Activated gamma-delta T cell (primary cell): ENCODE results near the gene IFI6.

ENCODE experiments used
- DNase-seq: peaks from one replicate; lab custom pipeline; 2025; lab: John Stamatoyannopoulos, UW

IFI6 gene

DNA sequence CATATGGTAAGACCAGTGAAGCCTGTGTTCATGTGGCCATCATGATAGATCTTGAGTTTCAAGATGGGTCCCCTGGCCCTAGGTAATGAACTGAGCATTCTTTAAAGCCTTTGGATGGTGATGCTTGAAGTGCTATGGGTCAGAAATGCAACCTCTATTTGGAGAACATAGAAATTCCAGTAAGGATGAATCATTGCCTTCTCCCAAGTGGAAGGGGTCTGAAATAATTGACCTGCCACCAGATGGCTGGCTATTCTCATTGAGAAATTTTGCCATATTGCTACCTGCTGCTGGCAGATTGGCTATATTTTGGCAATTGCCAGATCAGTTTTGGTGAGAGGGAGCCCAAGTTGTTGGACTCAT is 739 bp upstream of the IFI6 start:
- DNase-seq: no peak

DNA sequence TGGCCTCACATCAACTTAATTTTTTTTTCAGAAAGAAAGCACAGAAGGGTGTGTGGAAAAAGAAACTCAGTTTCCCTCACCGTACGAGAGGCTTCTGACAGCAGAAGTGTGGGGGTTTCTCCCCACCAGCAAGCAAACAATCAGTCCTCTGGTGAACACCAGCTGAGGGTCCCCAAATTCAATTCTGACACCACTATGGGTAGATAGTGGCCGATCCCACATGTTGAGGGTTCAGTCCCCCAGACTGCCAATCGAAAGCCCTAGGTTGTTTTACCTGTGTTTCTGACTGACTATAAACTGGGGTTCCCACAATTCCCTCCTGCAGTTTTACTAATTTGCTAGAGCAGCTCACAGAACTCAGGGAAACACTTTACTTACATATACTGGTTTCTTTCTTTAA is 2.1 kb downstream of the IFI6 start:
- no peak for DNase-seq

DNA sequence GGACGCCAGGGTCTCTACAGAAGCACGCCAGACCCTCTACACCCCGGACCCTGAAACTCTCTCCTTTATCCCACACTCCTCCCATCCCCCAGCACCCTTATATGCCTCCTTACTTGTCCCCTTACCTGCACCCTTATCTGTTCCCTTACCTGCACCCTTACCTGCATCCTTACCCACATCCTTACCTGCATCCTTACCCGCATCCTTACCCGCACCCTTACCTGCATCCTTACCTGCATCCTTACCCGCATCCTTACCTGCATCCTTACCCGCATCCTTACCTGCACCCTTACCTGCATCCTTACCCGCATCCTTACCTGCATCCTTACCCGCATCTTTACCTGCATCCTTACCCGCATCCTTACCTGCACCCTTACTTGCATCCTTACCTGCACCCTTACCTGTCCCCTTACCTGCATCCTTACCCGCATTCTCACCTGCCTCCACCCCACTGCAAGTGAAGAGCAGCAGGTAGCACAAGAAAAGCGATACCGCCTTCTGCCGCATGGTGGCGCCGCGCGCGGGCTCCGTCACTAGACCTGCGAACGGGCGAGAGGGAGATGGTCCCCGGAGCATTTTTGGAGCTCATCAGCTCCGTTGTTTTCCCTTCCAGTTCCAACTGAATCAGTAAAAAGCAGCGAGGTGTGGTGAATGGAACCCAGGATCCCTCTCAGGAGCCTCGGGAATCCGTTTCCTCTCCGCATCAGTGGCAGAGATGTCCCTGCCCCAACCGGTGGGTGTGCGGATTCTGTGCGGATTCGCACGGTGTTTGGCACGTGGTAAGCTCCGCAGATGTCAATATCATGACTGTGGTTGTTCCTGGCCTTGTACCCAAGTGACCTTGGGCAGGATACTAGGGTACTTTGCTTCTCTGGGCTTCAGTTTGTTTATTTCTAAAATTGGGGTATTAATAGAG is 2.9 kb downstream of the IFI6 start:
- DNase-seq: peak; percentile 62

DNA sequence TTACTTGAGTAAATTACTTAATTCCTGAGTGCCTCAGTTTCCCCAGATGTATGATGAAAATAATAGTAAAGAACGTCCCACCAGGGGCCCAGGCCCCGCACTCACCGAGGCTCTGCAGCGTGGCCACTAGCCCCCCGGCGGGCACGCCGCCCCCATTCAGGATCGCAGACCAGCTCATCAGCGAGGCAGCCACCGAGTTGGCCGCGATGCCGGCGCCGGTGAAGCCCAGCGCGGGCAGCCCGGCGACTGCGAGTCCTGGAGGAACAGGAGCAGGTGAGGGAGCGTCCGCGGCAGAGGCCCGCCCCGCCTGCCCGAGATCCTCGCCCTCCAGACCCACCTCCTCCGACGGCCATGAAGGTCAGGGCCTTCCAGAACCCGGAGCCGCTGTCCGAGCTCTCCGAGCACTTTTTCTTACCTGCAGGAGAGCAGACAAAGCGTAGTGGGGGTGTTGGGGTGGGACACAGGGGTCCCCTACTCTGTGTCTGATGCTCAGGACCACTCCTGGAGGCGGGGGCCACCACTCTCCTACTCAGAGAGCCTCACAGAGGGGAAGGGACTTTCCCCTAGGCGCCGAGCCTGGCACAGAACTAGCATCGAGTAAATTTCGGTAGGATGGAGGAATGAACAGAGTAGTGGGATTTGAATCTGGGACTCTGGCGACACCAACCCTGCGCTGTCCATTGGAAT is 3.7 kb downstream of the IFI6 start:
- DNase-seq: no peak

DNA sequence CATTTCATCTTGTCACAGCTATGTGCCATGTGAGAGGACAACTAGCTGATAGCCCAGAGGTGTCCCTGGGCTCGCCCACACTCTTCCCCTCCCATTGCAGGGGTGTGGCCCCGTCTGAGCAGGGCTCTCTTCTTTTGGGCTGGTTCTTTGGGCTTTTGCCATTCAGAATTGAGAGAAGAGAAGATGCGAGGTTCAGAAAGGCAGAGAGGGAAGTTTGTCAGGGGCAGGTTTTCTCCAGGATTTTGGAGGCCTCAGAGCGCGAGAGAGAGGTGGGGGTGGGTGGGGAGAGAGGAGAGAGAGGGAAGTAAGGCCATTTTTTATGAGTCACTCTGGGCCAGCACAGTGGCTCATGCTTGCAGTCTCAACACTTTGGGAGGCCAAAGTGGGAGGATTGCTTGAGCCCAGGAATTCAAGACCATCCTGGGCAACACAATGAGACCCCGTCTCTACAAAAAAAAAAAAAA is 5.2 kb downstream of the IFI6 start:
- DNase-seq: no peak

DNA sequence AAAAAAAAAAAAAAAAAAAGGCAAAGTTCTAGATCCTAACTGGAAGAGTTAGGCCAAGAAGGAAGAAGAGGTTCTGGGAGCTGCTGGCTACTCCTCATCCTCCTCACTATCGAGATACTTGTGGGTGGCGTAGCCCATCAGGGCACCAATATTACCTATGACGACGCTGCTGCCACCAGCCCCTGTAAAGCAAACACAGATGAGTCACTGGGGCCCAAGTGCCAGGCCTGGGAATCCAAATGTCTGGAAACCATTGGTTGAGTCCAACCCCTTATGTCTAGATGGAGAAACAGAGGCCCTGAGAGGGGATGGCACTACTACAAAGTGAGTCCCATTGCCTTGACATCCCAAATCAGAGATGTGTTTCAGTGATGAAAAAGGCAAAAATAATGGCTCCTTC is 5.7 kb downstream of the IFI6 start:
- DNase-seq: no peak

DNA sequence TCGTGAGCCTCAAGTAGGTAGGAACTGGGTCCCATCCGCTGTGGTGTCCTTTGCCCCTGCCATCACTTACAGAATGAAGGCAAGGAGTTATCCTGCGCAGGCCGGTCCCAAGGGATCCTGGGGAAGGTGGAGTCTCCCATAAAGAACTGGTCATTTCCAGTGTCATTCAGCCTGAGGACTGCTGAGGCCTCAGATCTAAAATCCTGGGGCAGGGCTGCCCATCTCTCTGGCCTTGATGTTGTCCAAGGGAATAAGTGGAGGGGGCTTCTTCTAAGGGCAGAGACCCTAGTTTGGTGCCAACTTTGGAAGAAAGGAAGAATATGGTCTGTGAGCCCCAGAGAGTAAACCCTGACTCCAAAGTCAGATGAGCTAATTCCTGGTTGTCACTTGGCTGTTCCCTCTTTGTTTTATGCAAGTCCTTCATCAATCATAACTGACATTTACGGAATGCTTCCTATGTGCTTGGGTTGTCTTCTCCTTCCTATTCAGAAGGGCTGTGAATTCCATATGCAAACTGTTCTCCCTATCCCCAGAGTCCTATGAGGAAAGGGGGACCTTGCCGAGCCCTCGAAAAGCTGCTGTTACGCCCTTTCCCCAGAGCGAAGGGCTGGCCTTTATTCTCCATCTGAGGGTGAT is 6.9 kb downstream of the IFI6 start:
- no peak for DNase-seq

DNA sequence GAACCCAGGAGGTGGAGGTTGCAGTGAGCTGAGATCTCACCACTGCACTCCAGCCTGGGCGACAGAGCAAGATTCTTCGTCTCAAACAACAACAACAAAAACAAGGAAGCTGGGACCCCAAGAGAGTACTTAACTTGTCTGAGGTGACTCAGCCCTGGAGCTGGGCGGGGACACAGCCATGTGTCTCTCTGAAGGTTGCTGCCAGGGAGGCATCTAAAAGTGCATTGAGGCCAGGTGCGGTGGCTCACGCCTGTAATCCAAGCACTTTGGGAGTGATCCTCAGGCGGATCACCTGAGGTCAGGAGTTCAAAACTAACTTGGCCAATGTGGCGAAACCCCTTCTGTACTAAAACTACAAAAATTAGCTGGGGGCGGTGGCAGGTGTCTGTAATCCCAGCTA is 7.7 kb downstream of the IFI6 start:
- no peak for DNase-seq

DNA sequence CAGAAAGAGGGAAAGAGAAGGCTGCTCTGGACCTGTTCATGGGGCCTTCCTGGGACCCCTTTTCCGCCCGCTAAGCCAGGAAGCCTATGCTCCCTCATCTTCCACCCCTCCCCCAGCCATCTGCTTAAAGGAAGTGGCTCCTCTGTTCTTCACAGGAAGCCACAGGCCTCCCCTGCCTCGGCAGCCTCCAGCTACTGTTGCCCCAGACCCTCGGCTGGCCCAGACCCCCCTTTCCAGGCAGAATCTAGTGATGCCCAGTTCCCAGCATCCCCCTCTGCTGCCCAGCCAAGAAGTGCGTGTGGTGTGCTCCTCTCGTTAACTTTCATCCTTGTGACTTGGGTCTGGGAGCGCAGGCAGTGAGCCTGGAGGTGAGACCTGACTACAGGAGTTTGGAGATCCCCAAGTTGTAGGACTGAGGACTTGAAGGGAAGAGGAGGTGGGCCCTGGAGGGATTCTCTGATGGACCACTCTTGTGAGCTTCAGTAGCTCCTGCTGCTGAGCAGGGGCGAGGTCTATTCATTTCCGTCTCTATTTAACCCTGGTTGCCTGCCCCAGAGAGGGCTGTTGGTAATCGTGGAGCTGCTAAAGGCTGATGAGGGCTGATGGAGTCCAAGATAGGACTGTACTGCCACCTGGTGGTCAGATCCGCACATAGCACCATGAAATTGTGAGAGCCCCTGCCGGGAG is 9.1 kb downstream of the IFI6 start:
- no peak for DNase-seq

DNA sequence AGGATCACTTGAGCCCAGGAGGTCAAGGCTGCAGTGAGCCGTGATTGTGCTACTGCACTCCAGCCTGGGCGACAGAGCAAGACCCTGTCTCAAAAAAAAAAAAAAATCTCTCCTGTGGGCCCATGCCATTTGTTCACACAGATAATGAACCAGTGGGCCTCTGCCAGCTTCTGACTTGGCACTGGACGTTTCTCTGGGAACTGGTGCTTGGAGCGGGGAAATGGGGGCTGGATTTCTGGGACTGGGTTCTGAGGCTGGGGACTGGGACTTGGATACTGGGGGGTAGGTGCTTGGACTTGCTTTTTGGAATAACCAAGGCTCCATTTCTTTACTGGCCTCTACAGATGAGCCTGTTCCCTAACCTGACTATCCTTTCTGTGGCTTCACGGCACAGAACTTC is 9.7 kb downstream of the IFI6 start:
- no peak for DNase-seq

DNA sequence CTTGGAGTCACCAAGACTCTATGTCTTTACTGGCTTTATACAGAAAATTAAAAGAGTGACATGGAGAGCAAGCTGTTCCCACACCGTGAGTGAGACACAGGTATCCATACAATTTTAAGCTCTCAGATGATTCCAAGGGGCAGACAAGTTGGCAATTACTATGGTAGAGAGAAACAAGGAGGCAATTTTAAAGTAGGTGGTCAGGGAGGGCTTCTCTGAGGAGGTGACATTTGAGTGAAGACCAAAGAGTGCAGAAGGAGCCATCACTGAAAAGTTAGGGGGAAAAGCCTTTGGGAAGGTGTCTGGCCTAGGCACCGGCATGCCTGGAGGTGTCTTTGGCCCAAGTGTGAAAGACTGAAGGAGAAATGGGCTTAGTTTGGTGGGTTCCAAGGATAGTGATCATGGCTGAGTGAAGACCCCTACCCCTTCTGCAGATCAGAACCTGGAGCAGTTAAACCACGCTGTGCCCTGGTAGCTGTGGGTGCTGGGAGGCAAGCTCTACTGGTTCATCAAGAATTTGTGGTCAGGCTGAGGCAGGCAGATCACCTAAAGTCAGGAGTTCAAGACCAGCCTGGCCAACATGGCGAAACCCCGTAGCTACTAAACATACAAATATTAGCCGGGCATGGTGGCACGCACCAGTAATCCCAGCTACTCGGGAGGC is 10.4 kb downstream of the IFI6 start:
- DNase-seq: no peak

DNA sequence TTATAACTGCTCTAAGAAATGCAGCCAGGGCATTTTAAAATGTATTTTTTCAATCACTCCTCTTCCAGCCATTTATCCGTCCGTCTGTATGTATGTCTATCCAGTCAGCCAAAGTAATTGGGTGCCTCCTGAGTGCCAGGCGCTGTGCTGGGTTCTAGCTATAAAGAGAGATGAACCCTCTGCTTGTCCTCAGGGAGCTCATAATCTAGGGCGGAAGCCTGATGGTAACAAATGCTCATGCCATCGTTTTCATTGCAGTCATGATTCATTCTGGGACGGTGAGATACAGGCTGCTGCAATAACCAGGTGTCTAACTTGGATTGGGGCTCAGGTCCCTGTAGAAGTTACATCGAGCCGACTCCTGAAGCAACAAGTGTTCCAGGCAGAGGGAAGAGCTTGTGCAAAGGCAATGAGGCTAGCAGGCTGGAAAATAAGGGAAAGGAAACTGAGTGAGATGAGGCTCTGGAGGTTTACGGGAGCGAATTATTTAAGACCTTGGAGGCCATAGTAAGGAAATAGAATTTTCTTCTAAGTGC is 11.6 kb downstream of the IFI6 start:
- DNase-seq: no peak

DNA sequence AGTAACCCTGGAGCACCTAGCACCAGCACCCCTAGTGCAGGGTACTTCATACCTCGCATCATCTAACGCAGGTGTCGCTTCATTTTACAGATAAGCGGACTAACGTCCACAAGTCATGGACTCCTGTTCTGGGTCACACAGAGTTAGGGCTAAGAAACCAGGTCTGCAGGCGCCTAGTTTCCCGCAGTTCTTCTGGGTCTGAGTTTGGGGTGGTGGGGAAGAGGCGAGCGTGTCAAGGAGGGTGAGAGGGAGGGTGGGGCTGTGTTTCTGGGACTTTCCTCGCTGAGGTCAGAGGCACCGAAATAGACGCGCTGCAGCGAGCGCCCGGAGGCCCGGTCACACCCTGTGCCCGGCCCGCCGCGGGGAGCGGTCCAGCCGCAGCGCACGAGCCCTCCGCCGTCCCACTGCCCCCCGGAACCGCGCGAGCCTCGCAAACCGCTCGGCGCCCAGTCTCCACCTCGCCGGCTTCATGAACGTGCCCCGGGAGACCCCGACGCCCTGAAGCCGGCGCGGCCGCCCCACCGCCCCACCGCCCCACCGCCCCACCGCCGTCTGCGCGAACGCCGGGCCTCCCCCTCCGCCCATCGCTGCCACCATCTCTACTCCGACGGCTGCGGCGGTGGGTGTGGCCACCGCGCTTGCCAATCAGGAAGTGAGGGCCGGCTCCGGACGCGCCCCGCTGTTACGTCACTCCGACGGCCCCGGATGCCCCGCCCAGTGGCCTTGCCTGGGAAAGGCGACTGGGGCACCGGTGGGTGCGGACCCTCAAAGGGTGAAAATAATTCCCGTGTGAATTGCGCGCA is 12.3 kb downstream of the IFI6 start:
- DNase-seq: peak; percentile 84

DNA sequence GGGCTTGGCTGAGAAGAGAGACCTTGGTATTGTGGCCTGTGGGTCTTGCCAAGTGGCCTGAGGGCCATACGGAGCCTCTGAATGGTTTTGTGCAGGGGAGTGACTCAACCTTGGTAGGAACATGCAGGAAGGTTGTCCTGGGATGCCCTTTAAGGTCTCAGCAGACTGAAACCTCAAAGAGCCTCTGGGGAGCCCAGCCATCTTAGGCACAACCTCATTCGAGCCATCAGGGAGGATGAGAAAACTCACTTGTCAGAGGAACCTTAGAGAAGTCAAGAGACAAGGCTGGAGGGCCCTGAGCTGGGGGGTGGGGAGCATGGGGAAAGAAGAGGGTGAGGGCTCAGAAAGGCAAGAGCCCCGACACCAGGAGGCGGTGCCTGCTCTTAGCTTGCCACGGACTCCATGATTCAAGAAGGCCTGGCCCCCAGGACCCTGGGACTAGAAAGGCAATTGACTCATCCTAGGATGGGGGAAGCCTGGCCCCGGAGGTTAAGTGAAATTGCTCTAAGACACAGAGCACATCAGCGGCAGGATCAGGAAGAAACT is 13.0 kb downstream of the IFI6 start:
- no peak for DNase-seq

DNA sequence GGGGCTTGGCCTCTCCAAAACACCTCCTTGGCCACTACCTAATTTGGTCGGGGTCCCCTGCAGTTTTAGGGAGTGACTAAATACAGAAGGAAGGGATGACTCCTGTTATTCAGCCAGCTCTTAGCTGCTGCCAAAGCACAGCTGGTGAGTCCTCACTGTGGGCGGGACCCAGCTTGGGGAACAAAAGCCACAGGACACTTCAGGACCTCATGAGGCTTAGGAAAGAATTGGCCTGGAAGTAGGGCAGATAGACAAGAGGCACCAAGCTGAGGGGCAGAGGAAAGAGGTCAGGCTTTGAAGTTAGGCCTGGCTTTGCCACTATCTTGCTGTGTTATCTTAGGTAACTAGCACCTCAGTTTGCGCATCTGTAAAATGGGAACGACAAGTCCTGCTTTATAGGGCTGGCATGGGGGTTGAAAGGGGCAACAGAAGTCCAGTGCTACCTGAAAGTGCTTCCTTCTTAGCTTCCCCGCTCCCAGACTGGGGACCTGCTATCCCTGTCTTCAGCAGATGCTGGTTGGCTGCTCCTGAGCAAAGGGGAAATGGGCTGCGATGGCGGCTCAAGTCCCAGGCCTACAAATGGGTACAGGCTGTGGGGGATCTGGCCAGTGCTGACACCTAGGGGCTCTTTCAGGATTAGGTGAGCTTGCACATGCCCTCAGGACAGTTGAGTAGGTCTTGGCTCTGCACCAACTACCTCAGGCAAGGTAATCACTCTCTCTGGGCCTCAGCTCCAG is 15.7 kb downstream of the IFI6 start:
- DNase-seq: no peak

DNA sequence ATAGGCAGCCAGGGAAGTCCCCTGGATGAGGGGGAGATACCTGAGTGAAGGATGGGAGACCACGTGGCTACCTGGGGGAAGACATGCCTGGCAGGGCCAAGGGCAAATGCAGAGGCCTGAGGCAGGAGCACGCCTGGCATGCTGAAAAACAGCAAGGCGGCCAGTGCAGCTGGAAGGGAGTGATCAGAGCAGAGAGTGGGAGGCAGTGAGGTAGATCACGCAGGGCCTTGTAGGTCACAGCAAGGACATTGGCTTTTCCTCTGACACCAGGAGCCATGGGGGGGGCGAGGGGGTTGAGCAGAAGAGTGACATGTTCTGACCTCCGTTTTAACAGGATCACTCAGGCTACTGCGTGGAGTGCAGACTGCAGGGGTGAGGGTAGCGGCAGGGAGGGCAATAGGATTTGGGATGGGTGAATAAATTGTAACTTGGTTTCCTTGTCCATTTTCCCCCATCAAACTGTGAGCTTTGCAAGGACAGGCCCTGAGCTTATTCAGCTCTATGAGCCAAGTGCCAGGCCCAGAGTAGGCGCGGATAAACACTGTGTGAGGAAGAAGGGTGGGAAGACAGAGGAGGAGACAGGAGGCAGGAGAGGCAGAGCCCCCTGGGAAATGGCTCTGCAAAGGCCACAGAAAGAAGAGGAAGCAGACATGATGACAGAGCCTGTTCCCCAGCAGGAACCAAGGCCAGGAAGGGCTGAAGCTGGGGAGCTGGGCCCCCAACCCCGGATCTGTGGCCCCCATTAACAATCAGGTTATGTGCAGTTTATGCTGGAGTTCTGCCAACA is 16.6 kb downstream of the IFI6 start:
- no peak for DNase-seq

DNA sequence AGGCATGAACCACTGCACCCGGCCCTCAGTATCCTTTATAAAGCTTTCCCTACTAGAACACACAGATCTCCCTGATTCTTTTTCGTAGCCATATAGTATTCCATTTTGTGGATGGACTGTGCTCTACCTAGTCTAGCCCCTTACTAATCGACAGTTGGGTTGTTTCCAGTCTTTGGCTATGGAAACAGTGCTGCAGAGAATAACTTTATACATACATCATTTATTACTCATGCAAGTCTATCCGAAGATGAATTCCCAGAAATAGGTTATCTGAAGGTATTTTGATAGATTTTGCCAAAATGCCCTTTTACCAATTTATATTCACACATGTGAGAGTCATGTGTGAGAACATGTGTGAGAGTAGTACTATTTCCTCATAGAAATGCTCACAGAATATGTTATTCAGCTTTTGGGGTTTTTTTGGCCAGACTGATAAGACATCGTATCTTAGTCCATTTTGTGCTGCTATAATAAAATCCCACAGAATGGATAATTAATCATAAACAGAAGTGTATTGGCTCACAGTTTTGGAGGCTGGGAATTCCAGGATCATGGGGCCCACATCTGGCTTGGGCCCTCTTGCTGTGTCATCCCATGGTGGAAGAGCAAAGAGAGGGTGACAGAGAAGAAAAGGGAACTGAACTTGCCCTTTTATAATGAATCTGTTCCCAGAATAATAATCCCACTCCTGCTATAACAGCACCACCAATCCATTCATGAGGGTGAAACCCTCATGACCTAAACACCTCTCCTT is 19.7 kb downstream of the IFI6 start:
- DNase-seq: no peak

DNA sequence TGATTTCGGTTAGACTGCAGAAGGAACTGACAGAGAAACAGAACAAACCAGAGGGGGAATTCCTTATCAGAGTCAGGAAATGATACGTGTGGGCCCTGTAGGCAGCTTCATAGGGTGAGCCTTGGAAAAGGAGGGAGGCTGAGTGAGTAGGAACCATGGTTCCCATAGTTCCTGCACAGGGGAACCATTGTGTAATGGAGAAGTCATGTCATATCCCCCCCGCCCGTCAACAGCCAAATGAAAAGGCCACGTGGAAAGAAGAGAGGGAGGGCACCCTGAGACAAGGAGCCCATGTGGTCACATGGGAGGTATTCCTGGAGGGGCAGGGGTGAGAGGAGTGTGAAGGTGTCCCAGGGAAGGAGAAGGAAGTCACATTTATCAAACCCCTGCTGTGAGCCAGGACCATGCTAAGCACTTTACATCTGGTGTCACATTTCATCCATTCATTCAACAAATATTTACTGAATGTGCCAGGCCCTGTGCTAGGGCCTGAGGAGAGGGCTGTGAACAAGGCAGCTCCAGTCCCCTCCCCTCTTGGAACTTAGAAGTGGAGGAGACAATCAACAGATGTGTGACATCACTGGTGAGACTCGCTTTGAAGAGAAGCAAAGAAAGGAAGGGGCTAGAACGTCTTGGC is 21.3 kb downstream of the IFI6 start:
- DNase-seq: no peak
